HG03135 (cell line): ENCODE data around the gene B4GALT5.

ENCODE experiments used
- ATAC-seq: cut with Tn5 transposase; IDR thresholded peaks from one replicate; pipeline ENCODE4 v1.9.1; 2021; ENCODE audit warnings: mild to moderate bottlenecking, moderate library complexity; ENCODE audit not compliant: unreplicated experiment

The B4GALT5 gene

DNA sequence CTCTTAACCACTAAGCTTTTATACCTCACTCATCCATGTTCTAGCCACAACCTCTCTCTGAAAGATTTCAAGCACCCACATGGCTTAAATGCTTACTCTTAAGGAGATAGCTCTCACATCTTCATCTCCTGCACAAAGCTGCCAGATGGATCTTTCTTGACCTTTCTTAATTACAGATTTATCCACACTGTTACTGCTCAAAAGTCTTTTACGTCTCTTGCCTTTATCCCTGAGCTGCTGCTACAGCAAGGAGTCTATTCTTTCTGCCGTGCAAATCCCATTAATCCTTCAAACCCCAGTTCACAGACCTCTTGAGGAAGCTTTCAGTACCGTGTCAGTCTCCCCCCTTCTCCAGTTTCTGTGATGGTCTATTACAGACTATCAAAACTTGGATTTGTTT lies 54.6 kb downstream of the B4GALT5 start:
- ATAC-seq: no peak

DNA sequence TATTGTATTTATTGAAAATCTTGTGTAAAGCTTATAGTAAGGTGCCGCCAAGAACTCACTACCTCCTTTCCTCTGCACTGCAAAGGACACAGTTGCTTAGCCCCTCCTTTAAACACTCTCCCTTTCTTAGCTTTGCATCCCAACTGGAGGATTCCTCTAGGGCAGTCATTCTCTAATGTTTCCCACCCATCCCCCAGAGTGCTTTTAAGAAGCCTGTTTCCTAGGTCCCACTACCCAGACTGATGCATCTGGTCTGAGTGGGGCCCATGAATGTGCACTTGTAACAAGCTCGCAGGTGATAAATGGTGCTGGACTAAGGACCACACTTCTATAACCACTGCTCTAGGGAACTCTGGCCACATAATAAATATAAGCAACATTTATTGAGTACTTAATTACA lies 55.2 kb downstream of the B4GALT5 start:
- ATAC-seq: no peak

DNA sequence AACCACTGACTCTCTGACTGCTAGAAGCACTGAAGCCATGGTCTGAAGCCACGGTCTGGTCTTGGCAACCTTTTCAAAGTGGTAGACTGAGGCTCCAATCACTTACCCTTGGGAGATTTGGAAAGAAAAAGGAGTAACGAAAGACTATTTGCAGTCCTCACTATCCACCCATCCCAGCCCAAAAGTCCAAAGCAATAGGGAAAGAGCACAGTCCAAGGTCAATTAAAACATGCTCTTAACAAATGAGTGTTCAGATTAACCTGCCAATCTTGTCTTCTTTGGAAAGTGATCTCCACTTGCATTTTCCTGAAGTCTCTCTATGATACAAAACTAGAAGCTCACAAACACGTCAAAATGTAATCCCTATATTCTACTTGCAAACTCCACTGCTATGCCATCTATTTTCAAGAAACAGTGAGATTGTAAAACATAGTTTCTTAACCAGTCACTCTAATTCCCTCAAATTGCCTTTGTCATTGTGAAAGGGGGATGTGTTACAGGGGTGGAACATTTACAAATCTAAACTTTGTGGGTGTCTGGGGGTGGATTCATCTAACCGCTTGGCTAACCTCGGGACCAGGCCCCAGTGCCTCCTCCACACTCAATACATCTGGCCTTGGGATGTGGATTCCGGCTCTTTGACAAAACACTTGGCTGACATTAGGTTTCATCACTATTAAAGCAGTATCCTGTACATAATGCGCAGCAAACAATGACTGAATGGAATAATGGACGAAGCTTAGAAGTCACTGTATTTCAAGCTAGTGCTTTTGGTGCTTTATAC lies 56.4 kb downstream of the B4GALT5 start:
- no peak for ATAC-seq

DNA sequence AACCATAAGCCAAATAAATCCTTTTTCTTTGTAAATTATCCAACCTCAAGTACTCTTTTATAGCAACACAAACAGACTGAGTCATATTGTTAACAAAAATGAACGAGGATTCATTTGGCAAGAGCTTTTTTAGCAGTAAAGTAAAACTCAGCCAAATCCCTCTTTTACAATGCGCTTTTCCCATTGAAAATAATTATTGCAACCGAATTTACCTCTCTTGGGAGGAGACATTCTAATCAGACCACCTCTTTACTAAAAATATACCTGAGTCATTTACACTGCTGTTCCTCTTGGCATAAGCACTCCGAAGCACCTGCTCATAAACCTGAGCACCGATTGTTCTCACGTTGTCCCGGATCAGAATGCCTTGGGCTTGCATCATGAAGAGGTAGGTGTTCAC lies 57.4 kb downstream of the B4GALT5 start:
- no peak for ATAC-seq

DNA sequence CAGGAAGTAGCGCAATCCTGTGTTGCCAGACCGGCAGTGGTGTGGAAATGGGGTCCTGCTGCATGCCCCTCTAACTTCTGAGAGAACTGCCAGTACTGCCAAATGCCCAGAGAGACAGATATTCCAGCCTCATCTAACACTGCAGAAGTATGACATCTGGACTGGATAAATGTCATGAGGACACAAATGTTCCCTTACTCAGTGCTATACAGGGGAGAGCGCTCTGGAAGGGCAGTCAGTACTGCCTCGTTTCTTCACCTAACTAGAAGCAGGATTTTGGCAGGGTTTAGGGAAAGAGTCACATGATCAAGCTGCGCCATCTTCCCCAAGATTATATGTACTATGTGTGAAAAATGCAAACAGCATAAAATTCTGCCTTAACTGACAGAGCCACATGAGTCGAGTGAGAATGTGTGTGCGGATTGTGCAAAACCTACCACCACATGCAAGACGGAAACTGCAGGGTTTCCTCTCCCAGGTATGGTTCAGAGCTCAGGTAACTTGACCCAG lies 59.7 kb downstream of the B4GALT5 start:
- ATAC-seq: no peak

DNA sequence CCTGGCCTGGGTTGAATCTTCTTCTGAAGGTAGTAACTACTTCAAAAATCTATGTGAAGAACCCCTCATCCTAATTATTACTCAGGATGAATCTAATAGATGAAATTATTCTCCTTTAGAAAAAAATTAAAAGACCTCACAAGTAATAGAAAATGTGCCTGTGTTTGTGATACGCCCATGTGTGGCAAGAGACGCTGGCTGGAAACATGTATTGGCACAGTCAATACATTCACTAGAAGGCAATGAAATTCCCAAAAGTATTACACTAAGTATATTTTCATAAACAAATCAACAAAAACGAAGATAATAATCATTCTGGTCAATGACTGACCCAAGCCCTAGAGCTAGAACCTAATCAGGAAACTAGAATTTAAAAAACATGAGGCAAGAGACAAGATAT lies 64.0 kb downstream of the B4GALT5 start:
- ATAC-seq: no peak

DNA sequence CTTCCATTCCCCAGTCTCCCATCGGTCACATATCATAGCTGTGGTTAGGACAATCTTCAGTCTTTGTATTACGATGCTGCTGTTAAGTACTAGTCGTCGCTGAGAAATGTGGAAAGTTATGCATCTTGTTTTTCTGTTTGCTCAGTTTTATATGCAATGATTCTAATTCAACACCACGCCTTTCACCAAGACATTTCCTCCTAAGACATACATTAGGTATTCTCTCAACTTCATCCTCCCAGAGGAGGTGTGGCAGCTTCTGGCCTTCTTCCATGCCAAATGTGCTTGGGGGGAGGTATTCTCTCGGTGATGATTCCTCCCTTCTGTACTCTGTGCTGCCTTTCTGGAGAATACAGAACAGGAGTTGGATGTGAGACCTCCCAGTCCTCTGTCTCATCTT lies 66.1 kb downstream of the B4GALT5 start:
- ATAC-seq: no peak

DNA sequence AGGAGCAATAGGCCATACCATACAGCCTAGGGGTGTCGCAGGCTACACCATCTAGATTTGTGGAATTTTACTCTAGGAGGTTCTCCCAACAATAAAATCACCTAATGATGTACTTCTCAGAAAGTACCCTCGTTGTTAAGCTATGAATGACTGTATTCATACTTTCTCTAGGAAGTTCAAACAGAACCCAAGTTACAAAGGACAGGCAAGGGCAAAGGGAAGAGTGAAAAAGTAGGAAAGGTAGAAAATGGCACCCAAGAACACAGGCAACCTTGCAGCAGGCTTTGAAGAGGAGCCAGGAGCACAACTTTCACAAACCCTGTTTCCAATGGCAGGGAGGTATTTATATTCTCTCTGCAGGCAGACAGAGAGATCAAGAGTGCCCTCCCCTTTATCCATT lies 67.2 kb downstream of the B4GALT5 start:
- ATAC-seq: no peak

DNA sequence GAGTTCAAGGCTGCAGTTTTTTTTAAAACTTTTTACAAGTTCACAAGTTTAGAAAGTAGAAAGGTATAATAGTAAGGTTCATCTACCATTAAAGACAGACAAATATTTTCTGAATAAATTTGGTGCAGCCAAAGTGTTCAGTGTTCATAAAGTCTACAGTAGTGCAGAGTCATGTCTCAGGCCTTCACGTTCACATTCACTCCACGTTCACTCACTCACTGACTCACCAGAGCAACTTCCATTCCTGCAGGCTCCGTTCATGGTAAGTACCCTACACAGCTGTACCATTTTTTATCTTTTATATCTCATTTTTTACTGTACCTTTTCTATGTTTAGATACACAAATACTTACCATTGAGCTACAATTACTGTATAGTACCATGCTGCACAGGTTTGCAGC lies 67.6 kb downstream of the B4GALT5 start:
- ATAC-seq: no peak

DNA sequence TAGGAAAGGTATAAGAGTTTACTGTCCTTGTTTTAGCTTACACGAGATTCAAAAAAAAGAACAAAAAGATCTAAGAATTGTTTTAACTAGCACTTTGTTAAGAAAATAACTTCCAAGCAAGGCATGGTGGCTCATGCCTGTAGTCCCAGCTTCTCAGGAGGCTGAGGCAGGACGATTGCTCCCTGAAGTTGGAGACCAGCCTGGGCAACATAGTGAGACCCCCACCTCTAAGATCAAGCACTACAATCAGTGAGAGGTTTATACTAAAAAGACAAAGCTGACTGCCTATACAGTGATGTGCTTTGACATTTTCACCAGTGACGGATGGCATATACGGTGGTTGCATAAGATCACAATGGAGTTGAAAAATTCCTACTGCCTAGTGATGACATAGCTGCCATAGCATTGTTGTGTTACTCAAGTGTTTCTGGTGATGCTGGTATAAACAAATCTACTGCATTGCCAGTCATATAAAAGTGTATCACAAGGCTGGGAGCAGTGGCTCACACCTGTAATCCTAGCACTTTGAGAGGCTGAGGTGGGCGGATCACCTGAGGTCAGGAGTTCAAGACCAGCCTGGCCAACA lies 68.6 kb downstream of the B4GALT5 start:
- no peak for ATAC-seq

DNA sequence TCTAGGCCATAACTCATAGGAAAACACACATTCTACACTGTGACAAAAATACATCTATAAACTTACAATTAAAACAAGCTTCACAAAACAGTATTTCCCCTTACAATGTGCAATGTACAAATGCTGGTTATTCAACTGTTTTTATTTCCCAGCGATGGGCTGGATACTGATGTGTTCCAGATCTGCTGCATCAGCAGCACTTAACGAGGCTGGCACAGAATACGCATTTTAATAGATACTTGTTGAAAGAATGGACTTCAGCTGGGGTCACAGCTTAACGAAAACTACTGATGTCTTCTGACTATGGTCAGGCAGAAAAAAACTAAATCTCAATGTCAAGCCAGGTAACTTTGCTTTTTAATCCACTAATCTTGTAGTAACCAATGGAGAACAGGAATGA lies 70.9 kb downstream of the B4GALT5 start:
- ATAC-seq: no peak

DNA sequence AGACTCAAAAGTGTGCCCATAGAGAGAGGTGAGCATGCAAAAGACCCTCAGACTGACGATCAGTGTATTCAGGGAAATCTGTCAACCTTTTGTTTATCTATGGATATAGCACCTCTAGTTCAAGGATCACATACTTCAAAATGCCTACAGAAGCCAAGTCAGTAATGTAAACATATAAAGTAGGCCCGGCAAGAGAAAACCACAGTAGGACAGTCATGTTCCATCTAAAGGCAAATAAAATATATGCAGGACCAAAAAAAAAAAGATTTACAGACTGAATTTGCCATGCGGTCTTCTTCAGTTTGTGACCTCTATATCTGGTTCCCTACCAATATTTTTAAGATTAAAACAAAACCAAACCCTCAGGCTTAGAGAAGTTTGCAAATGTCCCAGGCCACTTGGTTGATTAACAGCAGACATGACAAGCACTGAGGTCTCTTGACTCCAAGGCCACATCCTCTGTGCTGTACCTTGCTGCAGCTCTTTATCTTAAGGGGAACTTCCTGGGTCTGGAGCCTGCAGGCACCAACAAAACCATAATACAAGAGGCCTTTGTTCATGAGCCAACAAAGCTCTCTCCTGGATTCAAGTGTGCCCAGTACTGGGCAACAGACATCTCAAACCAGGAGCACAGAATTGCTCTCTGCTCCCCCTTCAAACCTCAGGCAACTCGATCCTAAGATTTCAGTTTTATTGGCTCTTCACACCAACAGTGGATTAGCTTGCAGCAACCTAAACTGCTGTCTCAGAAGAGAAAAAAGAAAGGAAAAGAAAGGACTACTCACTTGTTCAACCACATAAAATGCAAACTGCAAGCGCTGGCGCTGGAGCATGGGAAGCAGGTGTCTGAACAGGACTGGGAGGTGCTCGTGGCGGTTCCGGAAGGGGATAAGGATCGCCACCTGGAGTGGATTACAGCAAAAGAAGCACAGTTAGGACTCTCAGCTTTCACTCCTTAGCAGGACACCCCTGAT lies 71.7 kb downstream of the B4GALT5 start:
- ATAC-seq: no peak

DNA sequence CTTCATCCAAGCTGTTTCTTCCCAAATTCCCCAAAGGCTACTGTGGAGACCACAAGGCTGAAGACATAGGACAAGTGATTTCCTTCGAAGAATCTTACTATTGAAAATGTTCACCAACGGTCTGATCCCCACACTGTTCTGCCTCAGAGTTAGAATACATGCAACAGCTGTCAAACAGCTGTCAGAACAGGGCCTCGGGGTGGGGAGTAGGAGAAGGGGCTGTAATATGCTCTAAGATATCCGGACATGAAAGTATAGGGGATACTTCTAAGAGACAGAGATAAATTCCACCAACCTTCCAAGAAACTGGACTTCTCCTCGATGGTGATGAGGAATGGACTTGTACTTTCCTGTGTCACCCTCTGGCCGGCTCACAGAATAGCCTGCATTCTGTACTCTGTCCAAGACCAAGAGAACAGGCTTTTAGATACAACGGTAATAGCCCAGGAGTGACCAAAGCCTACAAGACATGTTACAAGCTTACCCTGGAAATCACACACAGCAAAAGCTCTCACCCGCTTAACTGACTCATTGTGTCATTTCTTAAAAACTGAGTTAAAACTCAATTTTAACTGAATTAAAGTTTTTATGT lies 76.5 kb downstream of the B4GALT5 start:
- no peak for ATAC-seq

DNA sequence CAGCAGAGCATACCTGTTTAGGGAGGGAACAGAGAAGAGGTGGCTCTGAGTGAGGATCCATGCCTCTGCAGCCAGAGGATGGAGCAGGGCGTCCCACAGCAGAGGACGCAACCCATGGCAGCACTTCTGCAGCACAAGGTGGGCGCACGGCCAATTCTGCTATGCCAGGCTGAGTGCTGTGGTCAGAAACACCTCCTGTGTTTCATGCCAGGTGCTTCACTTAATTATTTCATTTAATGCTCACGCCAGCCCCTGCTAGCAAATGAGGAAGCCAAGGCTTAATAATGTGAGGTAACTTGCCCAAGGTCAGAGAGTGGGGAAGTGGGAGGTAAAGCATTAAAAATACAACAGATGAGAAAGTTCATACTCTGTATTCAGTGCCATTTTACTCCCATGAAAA lies 77.2 kb downstream of the B4GALT5 start:
- no peak for ATAC-seq

DNA sequence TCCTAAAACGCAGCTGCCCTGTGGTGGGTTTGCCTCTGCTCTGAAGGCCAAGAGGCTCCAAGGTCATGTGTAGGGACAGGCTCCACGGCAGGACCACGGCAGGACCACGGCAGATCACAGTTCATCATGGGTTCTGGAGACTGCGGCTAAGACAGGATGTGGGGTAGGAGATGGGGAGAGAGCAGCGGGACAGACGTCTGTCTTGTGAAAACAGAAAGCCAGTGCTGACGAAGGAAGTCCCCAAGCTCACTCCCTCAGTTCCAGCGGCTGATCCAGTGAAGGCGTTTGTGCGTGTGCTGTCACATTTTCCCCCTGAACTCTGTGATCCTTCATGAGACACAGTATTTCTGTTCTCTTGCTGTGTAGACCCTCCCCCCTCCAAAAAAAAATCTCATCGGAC lies 77.8 kb downstream of the B4GALT5 start:
- no peak for ATAC-seq

DNA sequence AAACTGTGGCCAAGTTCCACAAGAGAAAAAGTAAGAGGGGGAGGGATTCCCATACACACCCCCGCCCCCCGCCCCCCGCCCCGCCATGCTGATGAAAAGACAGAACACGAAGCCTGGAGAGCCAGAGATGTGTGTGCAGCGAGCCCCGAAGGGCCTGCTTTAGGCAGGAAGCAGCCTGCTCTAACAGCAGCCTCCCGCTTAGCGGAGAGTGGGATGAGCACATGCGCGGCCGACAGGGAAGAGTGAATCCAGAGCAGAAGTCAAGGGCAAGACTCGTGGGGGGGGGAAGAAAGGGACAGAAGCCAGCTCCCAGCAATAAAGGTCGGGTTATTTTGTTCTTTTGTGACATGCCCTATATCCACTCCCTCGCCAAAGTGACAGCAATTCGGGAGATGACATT lies 78.5 kb downstream of the B4GALT5 start:
- ATAC-seq: no peak

DNA sequence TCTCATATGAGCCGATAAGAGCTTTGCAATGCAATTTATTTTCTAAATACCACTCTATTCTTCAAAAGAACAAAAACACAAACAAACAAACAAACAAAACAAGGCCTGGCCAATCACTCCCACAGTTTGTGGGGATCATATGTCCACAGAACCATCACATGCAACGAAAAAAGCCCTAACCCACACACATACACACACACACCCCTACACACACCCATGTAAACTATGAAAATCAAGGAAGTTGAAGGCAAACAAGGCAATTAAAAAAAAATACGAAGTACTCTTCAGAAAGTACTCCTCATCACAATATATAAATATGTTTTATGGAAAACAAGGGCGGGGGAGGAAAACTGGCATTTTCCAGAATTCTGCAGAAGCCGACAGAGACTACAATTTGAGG lies 79.6 kb downstream of the B4GALT5 start:
- ATAC-seq: no peak

DNA sequence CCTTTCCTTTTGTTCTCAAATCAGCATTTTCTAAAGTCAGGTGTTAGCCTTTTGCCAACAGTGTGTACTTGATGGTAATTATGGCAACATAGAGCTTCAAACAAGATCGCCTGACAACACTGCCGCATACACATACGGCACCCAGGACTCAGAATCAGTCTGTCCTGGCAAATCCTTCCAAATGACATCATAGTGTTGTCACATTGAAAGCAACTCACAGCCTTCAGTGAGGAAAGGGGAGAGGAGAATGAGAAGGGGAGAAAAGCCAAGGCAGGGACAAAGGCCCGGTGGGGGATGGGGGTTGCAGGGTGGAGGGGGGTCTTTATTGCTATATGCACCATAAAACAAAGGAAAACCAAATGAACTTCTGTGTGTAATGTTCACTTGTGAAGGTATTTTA lies 80.0 kb downstream of the B4GALT5 start:
- ATAC-seq: no peak

DNA sequence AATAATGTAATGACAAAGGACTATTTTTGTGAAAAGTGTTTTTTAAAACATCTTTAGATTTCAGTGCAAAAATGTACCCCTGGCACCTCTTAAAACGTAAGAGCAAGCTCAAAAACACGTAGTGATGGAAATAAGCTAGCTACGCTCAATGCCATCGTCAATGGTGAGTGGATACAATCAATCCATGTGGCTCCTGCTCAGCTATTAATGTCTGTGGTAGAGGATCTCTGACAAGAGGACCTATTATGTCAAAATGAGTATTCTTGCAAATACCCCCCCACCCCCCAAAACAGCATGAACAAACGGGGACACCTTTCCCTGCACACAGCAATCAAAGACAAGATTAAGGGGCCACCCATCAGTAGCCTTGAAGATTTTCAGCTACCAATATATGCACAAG lies 80.7 kb downstream of the B4GALT5 start:
- no peak for ATAC-seq

DNA sequence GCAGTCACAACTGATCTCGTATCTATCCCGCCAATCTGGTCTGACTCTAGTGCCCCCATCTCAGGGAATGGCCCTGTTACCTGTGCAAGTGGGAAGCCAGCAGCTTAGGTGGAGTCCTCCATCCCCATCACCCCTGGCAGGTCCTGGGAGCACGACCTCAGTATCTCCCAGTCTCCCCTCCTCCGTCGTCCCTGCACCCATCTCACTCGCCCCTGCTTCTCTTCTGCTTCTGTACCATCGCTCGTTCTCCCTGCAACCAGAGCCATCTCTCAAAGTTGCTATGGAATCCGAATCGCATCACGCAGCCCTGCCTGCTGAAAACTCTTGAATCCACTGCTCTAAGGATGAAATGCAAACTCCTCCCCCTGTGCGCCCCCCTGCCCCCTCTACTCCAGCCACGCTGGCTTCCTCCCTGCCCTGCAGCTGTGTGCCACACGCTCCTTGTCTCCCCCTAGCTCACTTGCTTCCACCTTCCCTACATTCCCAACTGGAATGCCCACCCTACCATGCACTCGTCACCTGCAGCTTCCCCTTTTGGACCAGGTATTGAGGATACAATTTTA lies 81.7 kb downstream of the B4GALT5 start:
- ATAC-seq: no peak
